ENCODE measurements around the gene TPRG1. TPM values are rescaled to one million over a fixed set of nuclear protein-coding genes. Genes with fewer than 3 reads are reported as not detected.

Gene TPRG1
- total RNA-seq, 1 donor from 2014 or later: 21.6 TPM

DNA sequence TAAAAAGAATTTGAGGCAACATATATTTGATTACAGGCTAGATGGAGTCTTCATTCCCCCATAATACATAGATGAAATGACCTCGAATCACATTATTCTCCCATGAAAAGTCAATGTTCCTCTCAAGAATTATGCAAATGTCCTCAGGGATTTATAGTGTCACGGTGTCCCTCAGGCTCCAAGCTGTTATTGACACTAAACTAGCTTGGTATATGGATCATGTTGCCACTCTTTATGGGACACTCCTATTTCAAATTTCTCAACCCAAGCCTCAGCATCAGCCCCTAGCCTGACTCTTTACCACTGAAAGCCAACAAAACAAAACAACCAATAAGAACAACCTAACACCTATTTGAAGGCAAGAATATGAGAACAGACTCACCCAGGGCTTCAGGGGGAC lies 139.8 kb downstream of the TPRG1 start:
- H3K36me3 ChIP-seq: no peaks in the 10 kb centered on the region
- TF ChIP-seq POLR2A (IDR thresholded peaks at IDR 0.05) (no peak), POLR2AphosphoS5 (IDR thresholded peaks at IDR 0.05; ENCODE audit: insufficient read depth in 1 of 2, low read depth in 1 of 2) (no peak)
- TF ChIP-seq, protein P1, sequence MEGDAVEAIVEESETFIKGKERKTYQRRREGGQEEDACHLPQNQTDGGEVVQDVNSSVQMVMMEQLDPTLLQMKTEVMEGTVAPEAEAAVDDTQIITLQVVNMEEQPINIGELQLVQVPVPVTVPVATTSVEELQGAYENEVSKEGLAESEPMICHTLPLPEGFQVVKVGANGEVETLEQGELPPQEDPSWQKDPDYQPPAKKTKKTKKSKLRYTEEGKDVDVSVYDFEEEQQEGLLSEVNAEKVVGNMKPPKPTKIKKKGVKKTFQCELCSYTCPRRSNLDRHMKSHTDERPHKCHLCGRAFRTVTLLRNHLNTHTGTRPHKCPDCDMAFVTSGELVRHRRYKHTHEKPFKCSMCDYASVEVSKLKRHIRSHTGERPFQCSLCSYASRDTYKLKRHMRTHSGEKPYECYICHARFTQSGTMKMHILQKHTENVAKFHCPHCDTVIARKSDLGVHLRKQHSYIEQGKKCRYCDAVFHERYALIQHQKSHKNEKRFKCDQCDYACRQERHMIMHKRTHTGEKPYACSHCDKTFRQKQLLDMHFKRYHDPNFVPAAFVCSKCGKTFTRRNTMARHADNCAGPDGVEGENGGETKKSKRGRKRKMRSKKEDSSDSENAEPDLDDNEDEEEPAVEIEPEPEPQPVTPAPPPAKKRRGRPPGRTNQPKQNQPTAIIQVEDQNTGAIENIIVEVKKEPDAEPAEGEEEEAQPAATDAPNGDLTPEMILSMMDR (IDR thresholded peaks at IDR 0.05): no peak
- no peak for DNase-seq (ENCODE audit: extremely low spot score in 2 of 2)
- peaks cover 11% of the 10 kb centered on the region for H3K4me1 ChIP-seq
- intact Hi-C loops (cut with DNase I): no loop called here
- no peak overlapping the region for H3K27ac ChIP-seq
- H3K9me3 ChIP-seq: no peaks in the 10 kb centered on the region
- H3K4me3 ChIP-seq: no peak overlapping the region
- no peaks in the 10 kb centered on the region for H3K27me3 ChIP-seq

DNA sequence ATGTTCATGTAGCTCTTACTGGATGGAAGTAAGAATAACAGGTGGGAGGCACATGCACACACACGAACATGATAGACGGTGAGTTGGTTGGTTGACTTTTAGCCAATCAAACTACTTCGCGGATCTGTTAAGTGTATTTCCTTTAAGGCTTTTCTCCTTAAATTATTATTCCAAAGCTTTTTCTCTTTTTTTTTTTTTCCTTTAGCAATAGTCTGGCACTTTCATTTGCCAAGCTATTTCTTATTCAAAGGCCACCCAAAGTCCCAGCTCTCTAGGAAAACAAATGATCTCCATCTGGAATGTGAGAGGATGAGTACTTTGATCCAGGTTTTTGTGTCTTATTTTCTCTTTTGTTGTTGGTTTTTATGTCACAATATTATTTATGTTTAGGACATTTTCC lies 141.1 kb downstream of the TPRG1 start:
- intact Hi-C loops (cut with DNase I): no loop called here
- H3K9me3 ChIP-seq: no peaks in the 10 kb centered on the region
- TF ChIP-seq POLR2A (IDR thresholded peaks at IDR 0.05) (no peak), POLR2AphosphoS5 (IDR thresholded peaks at IDR 0.05; ENCODE audit: insufficient read depth in 1 of 2, low read depth in 1 of 2) (no peak)
- TF ChIP-seq, protein P1 (IDR thresholded peaks at IDR 0.05): no peak

DNA sequence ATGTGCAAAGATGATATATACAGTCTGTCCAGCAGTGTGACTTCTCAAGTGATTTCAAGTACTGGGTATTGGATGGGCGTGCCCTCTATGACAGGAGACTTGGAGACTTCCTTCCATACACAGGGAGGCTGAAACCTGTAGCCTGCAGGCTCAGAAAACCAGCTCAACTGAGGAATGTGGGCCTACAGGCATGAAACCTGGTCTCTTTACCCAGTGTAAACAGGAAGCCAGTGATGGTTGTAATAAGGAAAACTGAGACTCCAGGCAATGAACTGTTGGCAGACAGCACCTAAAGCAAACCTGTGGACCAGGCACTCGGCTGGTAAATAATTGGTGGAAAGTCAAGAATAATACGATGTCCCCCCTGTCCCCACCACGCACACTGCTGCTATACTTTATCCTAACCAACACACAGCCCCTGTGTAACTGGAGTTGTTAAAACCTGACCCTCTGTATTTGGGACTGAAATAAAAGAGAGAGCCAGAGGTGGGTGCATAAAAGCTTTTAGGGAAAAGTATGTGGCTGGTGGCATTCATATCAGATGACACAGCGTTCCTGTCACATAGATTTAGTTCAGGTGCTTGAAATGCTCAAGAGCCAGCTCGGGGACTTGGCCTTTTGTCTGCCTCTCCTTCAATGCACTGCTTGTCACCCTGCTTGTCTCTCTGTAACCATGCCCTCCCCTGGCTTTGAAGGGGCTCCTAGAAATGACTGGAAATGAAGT lies 144.7 kb downstream of the TPRG1 start:
- no peak for DNase-seq (ENCODE audit: extremely low spot score in 2 of 2)
- Histone ChIP-seq H3K9me3 (no peaks in the 10 kb centered on the region), H3K36me3 (no peaks in the 10 kb centered on the region), H3K27ac (no peak overlapping the region), H3K4me1 (no peaks in the 10 kb centered on the region), H3K27me3 (no peaks in the 10 kb centered on the region), H3K4me3 (no peak overlapping the region)
- TF ChIP-seq POLR2A (IDR thresholded peaks at IDR 0.05) (no peak), POLR2AphosphoS5 (IDR thresholded peaks at IDR 0.05; ENCODE audit: insufficient read depth in 1 of 2, low read depth in 1 of 2) (no peak)
- TF ChIP-seq, protein P1 (IDR thresholded peaks at IDR 0.05): no peak
- intact Hi-C loops (cut with DNase I): no loop called here

More for the DNA sequence above, 141.1 kb downstream of the TPRG1 start:
- DNase-seq (ENCODE audit: extremely low spot score in 2 of 2): no peak
- no peak overlapping the region for H3K4me3 ChIP-seq
- H3K4me1 ChIP-seq: peaks cover 11% of the 10 kb centered on the region
- no peaks in the 10 kb centered on the region for H3K27me3 ChIP-seq
- no peaks in the 10 kb centered on the region for H3K36me3 ChIP-seq
- no peak overlapping the region for H3K27ac ChIP-seq

DNA sequence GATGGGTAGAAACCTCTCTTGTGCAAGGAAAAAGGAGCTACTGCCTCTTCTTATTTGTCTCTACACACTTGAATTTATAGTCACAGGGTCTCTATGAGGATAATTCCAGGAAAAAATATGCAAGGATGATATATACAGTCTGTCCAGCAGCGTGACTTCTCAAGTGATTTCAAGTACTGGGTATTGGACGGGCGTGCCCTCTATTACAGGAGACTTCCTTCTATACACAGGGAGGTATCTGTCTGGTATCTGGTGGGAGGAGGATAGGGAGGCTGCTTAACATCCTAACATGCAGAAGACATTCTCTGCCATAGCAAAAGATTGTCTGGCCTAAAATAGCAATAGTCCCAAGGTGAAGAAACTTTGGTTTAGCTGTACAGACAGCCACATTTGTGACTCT lies 146.1 kb downstream of the TPRG1 start:
- Histone ChIP-seq H3K9me3 (no peaks in the 10 kb centered on the region), H3K36me3 (no peaks in the 10 kb centered on the region), H3K27ac (no peak overlapping the region), H3K4me3 (no peak overlapping the region), H3K4me1 (peaks cover 7% of the 10 kb centered on the region), H3K27me3 (no peaks in the 10 kb centered on the region)
- DNase-seq (ENCODE audit: extremely low spot score in 2 of 2): no peak
- intact Hi-C loops (cut with DNase I): no loop called here
- TF ChIP-seq, protein P1 (IDR thresholded peaks at IDR 0.05): no peak
- TF ChIP-seq POLR2AphosphoS5 (IDR thresholded peaks at IDR 0.05; ENCODE audit: insufficient read depth in 1 of 2, low read depth in 1 of 2) (no peak), POLR2A (IDR thresholded peaks at IDR 0.05) (no peak)

DNA sequence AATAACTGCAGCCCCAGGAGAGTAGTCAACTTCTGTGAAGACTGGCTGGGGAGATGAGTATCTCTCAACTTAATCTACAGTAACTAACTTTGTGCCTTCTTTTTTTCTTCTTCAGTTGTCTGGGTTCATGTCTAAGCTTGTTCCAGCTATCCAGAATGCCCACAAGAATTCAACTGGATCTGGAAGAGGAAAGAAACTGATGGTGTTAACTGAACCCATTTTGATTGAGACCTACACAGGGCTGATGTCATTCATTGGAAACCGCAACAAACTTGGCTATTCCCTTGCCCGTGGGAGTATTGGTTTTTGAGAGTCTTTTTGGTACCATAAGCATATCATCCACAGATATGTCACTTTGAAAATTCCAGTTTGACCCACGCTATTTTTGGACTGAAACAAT lies 148.7 kb downstream of the TPRG1 start:
- no peak for TF ChIP-seq POLR2AphosphoS5 (IDR thresholded peaks at IDR 0.05; ENCODE audit: insufficient read depth in 1 of 2, low read depth in 1 of 2)
- TF ChIP-seq POLR2A (IDR thresholded peaks at IDR 0.05): no peak
- TF ChIP-seq, protein P1 (IDR thresholded peaks at IDR 0.05): no peak
- intact Hi-C loops (cut with DNase I): no loop called here
- DNase-seq (ENCODE audit: extremely low spot score in 2 of 2): no peak
- H3K4me1 ChIP-seq: peaks cover 12% of the 10 kb centered on the region
- no peaks in the 10 kb centered on the region for H3K36me3 ChIP-seq
- H3K9me3 ChIP-seq: no peaks in the 10 kb centered on the region
- no peak overlapping the region for H3K4me3 ChIP-seq
- no peak overlapping the region for H3K27ac ChIP-seq
- H3K27me3 ChIP-seq: no peaks in the 10 kb centered on the region

Data from vagina (tissue), 2 donors.